ENCODE results near the gene MAB21L2. TPM values are rescaled to one million over a fixed set of nuclear protein-coding genes. Genes with fewer than 3 reads are reported as not detected.
"Not testable (repeated sequence)": the region's sequence is repeated elsewhere in the genome, so short reads cannot be mapped to it uniquely, and the experiment has no call there.

The MAB21L2 gene
- polyA plus RNA-seq, 3 donors, result not detected

DNA sequence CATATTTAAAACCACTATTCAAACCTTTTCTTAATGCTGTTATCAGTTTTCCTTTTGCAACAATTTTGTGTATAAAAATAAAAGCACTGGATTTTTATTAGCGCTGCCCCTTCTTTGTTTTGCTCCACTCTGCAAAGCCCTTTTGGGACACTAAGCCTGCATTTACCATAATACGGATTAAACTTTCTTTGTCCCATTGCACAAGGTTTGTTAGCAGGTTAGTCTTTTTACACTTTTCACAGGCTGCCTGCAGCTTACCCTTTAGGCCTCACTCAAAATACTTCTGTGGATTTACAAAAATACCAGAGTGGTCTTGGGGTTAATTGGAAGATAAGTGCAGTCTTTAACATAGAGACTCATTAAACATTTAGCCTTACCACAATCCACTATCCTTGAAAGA, 35.7 kb upstream of the MAB21L2 start:
- Mint-ChIP-seq H3K9me3 (peaks cover 0 to 1% (median 0%) of the 10 kb centered on the region in 7 donors), H3K36me3 (no peaks in the 10 kb centered on the region), H3K27me3 (ENCODE audit: low read depth in 3 of 3) (no peaks in the 10 kb centered on the region), H3K4me3 (no peak overlapping the region), H3K27ac (no peak overlapping the region), H3K4me1 (no peaks in the 10 kb centered on the region)
- WGBS (ENCODE audit: insufficient coverage), result 85% methylated on average over 2 of the region's 2 CpGs
- H4K20me1 ChIP-seq (ENCODE audit: insufficient read depth, low read length), result no peaks in the 10 kb centered on the region
- TF ChIP-seq, protein P1, sequence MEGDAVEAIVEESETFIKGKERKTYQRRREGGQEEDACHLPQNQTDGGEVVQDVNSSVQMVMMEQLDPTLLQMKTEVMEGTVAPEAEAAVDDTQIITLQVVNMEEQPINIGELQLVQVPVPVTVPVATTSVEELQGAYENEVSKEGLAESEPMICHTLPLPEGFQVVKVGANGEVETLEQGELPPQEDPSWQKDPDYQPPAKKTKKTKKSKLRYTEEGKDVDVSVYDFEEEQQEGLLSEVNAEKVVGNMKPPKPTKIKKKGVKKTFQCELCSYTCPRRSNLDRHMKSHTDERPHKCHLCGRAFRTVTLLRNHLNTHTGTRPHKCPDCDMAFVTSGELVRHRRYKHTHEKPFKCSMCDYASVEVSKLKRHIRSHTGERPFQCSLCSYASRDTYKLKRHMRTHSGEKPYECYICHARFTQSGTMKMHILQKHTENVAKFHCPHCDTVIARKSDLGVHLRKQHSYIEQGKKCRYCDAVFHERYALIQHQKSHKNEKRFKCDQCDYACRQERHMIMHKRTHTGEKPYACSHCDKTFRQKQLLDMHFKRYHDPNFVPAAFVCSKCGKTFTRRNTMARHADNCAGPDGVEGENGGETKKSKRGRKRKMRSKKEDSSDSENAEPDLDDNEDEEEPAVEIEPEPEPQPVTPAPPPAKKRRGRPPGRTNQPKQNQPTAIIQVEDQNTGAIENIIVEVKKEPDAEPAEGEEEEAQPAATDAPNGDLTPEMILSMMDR (IDR thresholded peaks at IDR 0.05), result no peak
- intact Hi-C loops (cut with micrococcal nuclease), result no loop called here
- H3K27me3 ChIP-seq (ENCODE audit: control insufficient read depth in 2 of 2, insufficient read depth in 2 of 2, low read length in 2 of 2), result no peaks in the 10 kb centered on the region
- no peak for DNase-seq
- no peak overlapping the region for H3K4me2 ChIP-seq (replicated peaks; ENCODE audit: extremely low read depth, low read length, poor library complexity, severe bottlenecking)
- no peak overlapping the region for H3K4me3 ChIP-seq (replicated peaks in 1 of 3; ENCODE audit: low read depth in 2 of 3, low read length in 3 of 3)
- H3K9me3 ChIP-seq (replicated peaks in 1 of 2; ENCODE audit: control insufficient read depth in 1 of 2, insufficient read depth in 1 of 2, low read length in 2 of 2), result no peaks in the 10 kb centered on the region
- H3K79me2 ChIP-seq (ENCODE audit: insufficient read depth, low read length), result no peaks in the 10 kb centered on the region
- no peak overlapping the region for H3K9ac ChIP-seq (ENCODE audit: insufficient read depth, low read length, poor library complexity, severe bottlenecking)
- H3K36me3 ChIP-seq (replicated peaks in 1 of 2; ENCODE audit: control insufficient read depth in 1 of 2, insufficient read depth in 2 of 2, low read length in 2 of 2), result no peaks in the 10 kb centered on the region
- H3K4me1 ChIP-seq (ENCODE audit: control insufficient read depth in 1 of 2, insufficient read depth in 2 of 2, low read length in 2 of 2), result no peaks in the 10 kb centered on the region
- H2AFZ ChIP-seq (ENCODE audit: insufficient read depth, low read depth, low read length, poor library complexity, severe bottlenecking), result no peak overlapping the region
- H3K27ac ChIP-seq (ENCODE audit: low read depth in 1 of 2, low read length in 2 of 2), result no peak overlapping the region

DNA sequence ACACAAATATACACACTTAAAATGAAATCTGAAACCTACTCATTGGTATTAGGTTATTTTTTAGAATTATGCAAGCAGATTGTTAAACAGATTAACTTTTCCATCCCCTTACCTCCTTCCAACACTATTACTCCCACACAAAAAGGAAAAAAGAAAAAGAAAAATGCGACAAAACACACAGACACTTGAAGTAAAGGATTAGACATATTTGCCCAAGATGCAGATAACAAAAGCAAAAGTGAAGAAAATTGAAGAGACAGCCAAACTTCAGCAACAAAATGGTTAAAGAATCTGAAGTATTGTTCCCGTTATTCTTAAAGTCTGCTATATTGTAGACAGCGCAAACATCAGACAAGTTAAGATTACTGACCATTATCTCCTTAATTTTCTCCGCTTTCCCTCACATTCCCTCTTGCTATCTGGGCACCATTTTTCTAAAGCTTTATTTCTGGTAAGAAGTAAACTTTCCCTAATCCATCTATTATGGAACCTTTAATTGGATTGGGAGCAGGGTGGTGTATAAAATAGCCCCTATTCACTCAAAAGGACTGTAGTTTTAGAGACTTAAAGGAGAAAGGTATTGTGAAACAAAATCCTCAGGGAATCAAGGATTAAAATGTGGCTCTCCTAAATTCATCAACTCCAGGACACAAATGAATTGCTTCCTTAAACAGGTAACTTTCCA, 34.7 kb upstream of the MAB21L2 start:
- Histone ChIP-seq H4K20me1 (ENCODE audit: insufficient read depth, low read length) (no peaks in the 10 kb centered on the region), H2AFZ (ENCODE audit: insufficient read depth, low read depth, low read length, poor library complexity, severe bottlenecking) (no peak overlapping the region), H3K4me3 (replicated peaks in 1 of 3; ENCODE audit: low read depth in 2 of 3, low read length in 3 of 3) (no peak overlapping the region), H3K27ac (ENCODE audit: low read depth in 1 of 2, low read length in 2 of 2) (no peak overlapping the region), H3K9ac (ENCODE audit: insufficient read depth, low read length, poor library complexity, severe bottlenecking) (no peak overlapping the region), H3K9me3 (replicated peaks in 1 of 2; ENCODE audit: control insufficient read depth in 1 of 2, insufficient read depth in 1 of 2, low read length in 2 of 2) (no peaks in the 10 kb centered on the region), H3K27me3 (ENCODE audit: control insufficient read depth in 2 of 2, insufficient read depth in 2 of 2, low read length in 2 of 2) (no peaks in the 10 kb centered on the region), H3K4me1 (ENCODE audit: control insufficient read depth in 1 of 2, insufficient read depth in 2 of 2, low read length in 2 of 2) (no peaks in the 10 kb centered on the region), H3K79me2 (ENCODE audit: insufficient read depth, low read length) (no peaks in the 10 kb centered on the region), H3K4me2 (replicated peaks; ENCODE audit: extremely low read depth, low read length, poor library complexity, severe bottlenecking) (no peak overlapping the region), H3K36me3 (replicated peaks in 1 of 2; ENCODE audit: control insufficient read depth in 1 of 2, insufficient read depth in 2 of 2, low read length in 2 of 2) (no peaks in the 10 kb centered on the region)
- no peak for DNase-seq
- no CpG with 5 or more reads among the region's 4 CpGs for WGBS (ENCODE audit: insufficient coverage)
- Mint-ChIP-seq H3K27me3 (ENCODE audit: low read depth in 3 of 3) (no peaks in the 10 kb centered on the region), H3K27ac (no peak overlapping the region), H3K4me3 (no peak overlapping the region), H3K4me1 (no peaks in the 10 kb centered on the region), H3K36me3 (no peaks in the 10 kb centered on the region), H3K9me3 (peaks cover 0 to 2% (median 0%) of the 10 kb centered on the region in 7 donors)
- intact Hi-C loops (cut with micrococcal nuclease), result no loop called here
- TF ChIP-seq, protein P1 (IDR thresholded peaks at IDR 0.05), result no peak

DNA sequence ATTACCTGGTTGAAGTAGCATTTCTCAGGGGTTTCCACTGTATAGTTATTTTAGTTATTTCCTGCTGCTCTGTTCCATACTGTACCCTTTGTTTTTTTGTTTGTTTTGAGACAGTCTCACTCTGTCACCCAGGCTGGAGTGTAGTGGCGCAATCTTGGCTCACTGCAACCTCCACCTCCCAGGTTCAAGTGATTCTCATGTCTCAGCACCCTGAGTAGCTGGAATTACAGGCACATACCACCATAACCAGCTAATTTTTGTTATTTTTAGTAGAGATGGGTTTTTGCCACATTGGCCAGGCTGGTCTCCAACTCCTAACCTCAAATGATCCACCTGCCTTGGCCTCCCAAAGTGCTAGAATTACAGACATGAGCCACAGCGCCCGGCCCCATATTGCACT, 24.1 kb upstream of the MAB21L2 start:
- H3K9me3 Mint-ChIP-seq; H4K20me1 ChIP-seq (ENCODE audit: insufficient read depth, low read length); intact Hi-C loops (cut with micrococcal nuclease); H3K27ac ChIP-seq (ENCODE audit: low read depth in 1 of 2, low read length in 2 of 2); H3K36me3 ChIP-seq (replicated peaks in 1 of 2; ENCODE audit: control insufficient read depth in 1 of 2, insufficient read depth in 2 of 2, low read length in 2 of 2); H3K27me3 Mint-ChIP-seq (ENCODE audit: low read depth in 3 of 3); H3K9me3 ChIP-seq (replicated peaks in 1 of 2; ENCODE audit: control insufficient read depth in 1 of 2, insufficient read depth in 1 of 2, low read length in 2 of 2); H3K36me3 Mint-ChIP-seq; H3K79me2 ChIP-seq (ENCODE audit: insufficient read depth, low read length); H3K4me1 Mint-ChIP-seq; H2AFZ ChIP-seq (ENCODE audit: insufficient read depth, low read depth, low read length, poor library complexity, severe bottlenecking); DNase-seq; H3K4me2 ChIP-seq (replicated peaks; ENCODE audit: extremely low read depth, low read length, poor library complexity, severe bottlenecking); H3K9ac ChIP-seq (ENCODE audit: insufficient read depth, low read length, poor library complexity, severe bottlenecking); H3K27me3 ChIP-seq (ENCODE audit: control insufficient read depth in 2 of 2, insufficient read depth in 2 of 2, low read length in 2 of 2); H3K4me3 Mint-ChIP-seq; H3K4me1 ChIP-seq (ENCODE audit: control insufficient read depth in 1 of 2, insufficient read depth in 2 of 2, low read length in 2 of 2); H3K4me3 ChIP-seq (replicated peaks in 1 of 3; ENCODE audit: low read depth in 2 of 3, low read length in 3 of 3); H3K27ac Mint-ChIP-seq: not testable (repeated sequence)
- no CpG with 5 or more reads among the region's 3 CpGs for WGBS (ENCODE audit: insufficient coverage)
